HEK293 (cell line): ENCODE results near the gene ITGB1BP2.

Experiments
- GFI1B ChIP-seq: fragments of 450-650 bp; formaldehyde crosslinking; IDR thresholded peaks from 2 replicates; pipeline ENCODE4 v1.5.1; 2016; ENCODE audit warnings: missing biosample characterization, missing genetic modification characterization
- GLI4 ChIP-seq: fragments of 450-650 bp; formaldehyde crosslinking; IDR thresholded peaks from 2 replicates; pipeline ENCODE4 v1.5.1; 2016; ENCODE audit warnings: missing biosample characterization, missing genetic modification characterization
- KLF9 ChIP-seq: fragments of 450-650 bp; formaldehyde crosslinking; IDR thresholded peaks from 2 replicates; pipeline ENCODE4 v1.5.1; 2016; ENCODE audit warnings: missing biosample characterization, missing genetic modification characterization, low read depth
- SCRT2 ChIP-seq: fragments of 450-650 bp; formaldehyde crosslinking; IDR thresholded peaks from 2 replicates; pipeline ENCODE4 v1.5.1; 2016; ENCODE audit warnings: missing biosample characterization, missing genetic modification characterization
- TCF7L2 ChIP-seq: IDR thresholded peaks from 2 replicates; pipeline ENCODE4 v1.6.1; 2011; ENCODE audit warnings: low read depth, mild to moderate bottlenecking, inconsistent platforms, low read length, moderate library complexity, borderline replicate concordance
- ZBTB21 ChIP-seq: fragments of 450-650 bp; formaldehyde crosslinking; IDR thresholded peaks from 2 replicates; pipeline ENCODE4 v1.5.1; 2017; ENCODE audit warnings: missing biosample characterization, missing genetic modification characterization
- ZBTB7A ChIP-seq: fragments of 450-650 bp; formaldehyde crosslinking; IDR thresholded peaks from 2 replicates; pipeline ENCODE4 v1.5.1; 2016; ENCODE audit warnings: low read depth, missing biosample characterization, missing genetic modification characterization
- ZNF10 ChIP-seq: fragments of 450-650 bp; formaldehyde crosslinking; IDR thresholded peaks from 2 replicates; pipeline ENCODE4 v1.5.1; 2017; ENCODE audit warnings: missing biosample characterization, missing genetic modification characterization
- ZNF112 ChIP-seq: fragments of 450-650 bp; formaldehyde crosslinking; IDR thresholded peaks from 2 replicates; pipeline ENCODE4 v1.5.0; 2017; ENCODE audit warnings: missing biosample characterization, missing genetic modification characterization
- ZNF114 ChIP-seq: fragments of 450-650 bp; formaldehyde crosslinking; IDR thresholded peaks from 2 replicates; pipeline ENCODE4 v1.5.0; 2017; ENCODE audit warnings: missing biosample characterization, missing genetic modification characterization
- ZNF391 ChIP-seq: fragments of 450-650 bp; formaldehyde crosslinking; IDR thresholded peaks from 2 replicates; pipeline ENCODE4 v1.5.1; 2016; ENCODE audit warnings: low read depth, missing biosample characterization, missing genetic modification characterization, borderline replicate concordance
- ZNF394 ChIP-seq: fragments of 450-650 bp; formaldehyde crosslinking; IDR thresholded peaks from 2 replicates; pipeline ENCODE4 v1.5.1; 2016; ENCODE audit warnings: missing biosample characterization, missing genetic modification characterization, mild to moderate bottlenecking, moderate library complexity, borderline replicate concordance
- ZNF426 ChIP-seq: fragments of 450-650 bp; formaldehyde crosslinking; IDR thresholded peaks from 2 replicates; pipeline ENCODE4 v1.5.1; 2017; ENCODE audit warnings: missing biosample characterization, missing genetic modification characterization, mild to moderate bottlenecking, inconsistent platforms, moderate library complexity
- ZNF529 ChIP-seq: fragments of 450-650 bp; formaldehyde crosslinking; IDR thresholded peaks from 2 replicates; pipeline ENCODE4 v1.5.1; 2017; ENCODE audit warnings: missing genetic modification characterization, missing biosample characterization; ENCODE audit not compliant: insufficient replicate concordance
- ZNF560 ChIP-seq: fragments of 450-650 bp; formaldehyde crosslinking; IDR thresholded peaks from 2 replicates; pipeline ENCODE4 v1.5.1; 2017; ENCODE audit warnings: missing biosample characterization, missing genetic modification characterization, borderline replicate concordance
- ZNF610 ChIP-seq: fragments of 450-650 bp; formaldehyde crosslinking; IDR thresholded peaks from 2 replicates; pipeline ENCODE4 v1.5.1; 2016; ENCODE audit warnings: missing biosample characterization, missing genetic modification characterization, borderline replicate concordance
- ZNF670 ChIP-seq: fragments of 450-650 bp; formaldehyde crosslinking; IDR thresholded peaks from 2 replicates; pipeline ENCODE4 v1.5.1; 2016; ENCODE audit warnings: missing biosample characterization, missing genetic modification characterization, low read depth
- ZNF776 ChIP-seq: fragments of 450-650 bp; formaldehyde crosslinking; IDR thresholded peaks from 2 replicates; pipeline ENCODE4 v1.5.0; 2017; ENCODE audit warnings: missing biosample characterization, missing genetic modification characterization, borderline replicate concordance
- ZSCAN16 ChIP-seq: fragments of 450-650 bp; formaldehyde crosslinking; IDR thresholded peaks from 2 replicates; pipeline ENCODE4 v1.5.1; 2016; ENCODE audit warnings: missing biosample characterization, missing genetic modification characterization
- TF ChIP-seq, protein P1 (sequence below): fragments of 450-650 bp; formaldehyde crosslinking; IDR thresholded peaks from 2 replicates; pipeline ENCODE4 v1.5.1; 2016; ENCODE audit warnings: missing biosample characterization, missing genetic modification characterization
- TF ChIP-seq, protein P2 (sequence below): fragments of 450-650 bp; formaldehyde crosslinking; IDR thresholded peaks from 2 replicates; pipeline ENCODE4; 2016; ENCODE audit warnings: missing biosample characterization, missing genetic modification characterization
- TF ChIP-seq, protein P3 (sequence below): fragments of 450-650 bp; formaldehyde crosslinking; IDR thresholded peaks from 2 replicates; pipeline ENCODE4 v1.5.1; 2016; ENCODE audit warnings: missing biosample characterization, missing genetic modification characterization
- TF ChIP-seq, protein P4 (sequence below): fragments of 450-650 bp; formaldehyde crosslinking; IDR thresholded peaks from 2 replicates; pipeline ENCODE4 v1.5.1; 2017; ENCODE audit warnings: missing biosample characterization, mild to moderate bottlenecking, missing genetic modification characterization, moderate library complexity
- TF ChIP-seq, protein P5 (sequence below): fragments of 450-650 bp; formaldehyde crosslinking; IDR thresholded peaks from 2 replicates; pipeline ENCODE4 v1.5.1; 2016; ENCODE audit warnings: missing biosample characterization, missing genetic modification characterization, borderline replicate concordance
- TF ChIP-seq, protein P6 (sequence below): fragments of 450-650 bp; formaldehyde crosslinking; IDR thresholded peaks from 2 replicates; pipeline ENCODE4 v1.5.0; 2017; ENCODE audit warnings: missing biosample characterization, missing genetic modification characterization, borderline replicate concordance
- TF ChIP-seq, protein P7 (sequence below): fragments of 450-650 bp; formaldehyde crosslinking; IDR thresholded peaks from 2 replicates; pipeline ENCODE4 v1.5.1; 2016; ENCODE audit warnings: missing biosample characterization, missing genetic modification characterization

The ITGB1BP2 gene

DNA sequence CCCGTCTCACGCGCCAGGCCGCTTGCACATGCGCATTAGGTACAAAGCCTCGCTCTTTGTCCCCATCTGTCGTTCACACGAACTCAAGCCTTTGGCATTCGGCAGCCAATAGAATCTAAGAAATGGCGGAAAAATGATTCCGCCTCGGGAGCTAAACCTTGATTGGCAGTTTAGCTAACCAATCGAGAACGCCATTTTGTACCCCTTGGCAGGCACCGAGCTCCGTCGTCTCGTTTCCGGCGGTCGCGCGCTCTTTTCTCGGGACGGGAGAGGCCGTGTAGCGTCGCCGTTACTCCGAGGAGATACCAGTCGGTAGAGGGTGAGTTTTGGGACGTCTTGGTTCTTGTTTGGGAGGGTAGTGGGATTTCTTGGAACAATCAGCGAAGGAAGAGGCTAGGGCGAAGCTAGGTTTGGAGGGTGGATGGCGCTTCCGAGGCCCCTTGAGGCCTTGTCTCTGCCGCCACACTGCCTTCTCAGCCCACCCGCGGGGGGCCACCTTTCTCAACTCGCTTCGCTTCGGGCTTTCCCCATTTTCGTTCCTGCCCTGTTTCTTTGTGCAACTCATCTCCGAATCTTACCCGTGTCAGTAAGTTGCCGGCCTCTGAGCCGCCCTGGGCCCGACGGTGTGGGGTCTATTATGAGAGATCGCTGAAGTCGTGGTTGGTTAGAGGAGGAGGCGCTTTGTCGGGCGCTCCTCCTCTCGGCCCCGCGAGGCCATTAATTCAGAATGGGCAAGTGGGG lies 18.0 kb upstream of the ITGB1BP2 start, which contains the start of gene NONO (continued):
- TF ChIP-seq ZNF670 (tag by site-specific recombination) (no peak), SCRT2 (tag by site-specific recombination) (no peak), ZBTB7A (tag by site-specific recombination) (no peak), ZNF114 (no peak), ZNF10 (tag by site-specific recombination) (no peak), ZNF112 (tag by site-specific recombination) (no peak), ZNF391 (tag by site-specific recombination) (0 out of 2 replicates have a peak, but pooled peaks have one; percentile 55), GFI1B (no peak), ZNF560 (no peak), KLF9 (tag by site-specific recombination) (no peak), ZBTB21 (tag by site-specific recombination) (no peak), TCF7L2 (no peak), ZNF394 (no peak; the same call in 1 of the 2 replicates), ZNF610 (tag by site-specific recombination) (no peak), ZNF426 (tag by site-specific recombination) (no peak), ZSCAN16 (tag by site-specific recombination) (no peak), ZNF776 (no peak), ZNF529 (tag by site-specific recombination) (no peak), GLI4 (tag by site-specific recombination) (no peak)
- TF ChIP-seq, protein P1, sequence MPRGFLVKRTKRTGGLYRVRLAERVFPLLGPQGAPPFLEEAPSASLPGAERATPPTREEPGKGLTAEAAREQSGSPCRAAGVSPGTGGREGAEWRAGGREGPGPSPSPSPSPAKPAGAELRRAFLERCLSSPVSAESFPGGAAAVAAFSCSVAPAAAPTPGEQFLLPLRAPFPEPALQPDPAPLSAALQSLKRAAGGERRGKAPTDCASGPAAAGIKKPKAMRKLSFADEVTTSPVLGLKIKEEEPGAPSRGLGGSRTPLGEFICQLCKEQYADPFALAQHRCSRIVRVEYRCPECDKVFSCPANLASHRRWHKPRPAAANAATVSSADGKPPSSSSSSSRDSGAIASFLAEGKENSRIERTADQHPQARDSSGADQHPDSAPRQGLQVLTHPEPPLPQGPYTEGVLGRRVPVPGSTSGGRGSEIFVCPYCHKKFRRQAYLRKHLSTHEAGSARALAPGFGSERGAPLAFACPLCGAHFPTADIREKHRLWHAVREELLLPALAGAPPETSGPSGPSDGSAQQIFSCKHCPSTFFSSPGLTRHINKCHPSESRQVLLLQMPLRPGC (tag by site-specific recombination) = 0 out of 2 replicates have a peak, but pooled peaks have one; percentile 49
- TF ChIP-seq, protein P2, sequence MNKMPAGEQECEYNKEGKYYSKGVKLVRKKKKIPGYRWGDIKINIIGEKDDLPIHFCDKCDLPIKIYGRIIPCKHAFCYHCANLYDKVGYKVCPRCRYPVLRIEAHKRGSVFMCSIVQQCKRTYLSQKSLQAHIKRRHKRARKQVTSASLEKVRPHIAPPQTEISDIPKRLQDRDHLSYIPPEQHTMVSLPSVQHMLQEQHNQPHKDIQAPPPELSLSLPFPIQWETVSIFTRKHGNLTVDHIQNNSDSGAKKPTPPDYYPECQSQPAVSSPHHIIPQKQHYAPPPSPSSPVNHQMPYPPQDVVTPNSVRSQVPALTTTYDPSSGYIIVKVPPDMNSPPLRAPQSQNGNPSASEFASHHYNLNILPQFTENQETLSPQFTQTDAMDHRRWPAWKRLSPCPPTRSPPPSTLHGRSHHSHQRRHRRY = no peak
- TF ChIP-seq, protein P3, sequence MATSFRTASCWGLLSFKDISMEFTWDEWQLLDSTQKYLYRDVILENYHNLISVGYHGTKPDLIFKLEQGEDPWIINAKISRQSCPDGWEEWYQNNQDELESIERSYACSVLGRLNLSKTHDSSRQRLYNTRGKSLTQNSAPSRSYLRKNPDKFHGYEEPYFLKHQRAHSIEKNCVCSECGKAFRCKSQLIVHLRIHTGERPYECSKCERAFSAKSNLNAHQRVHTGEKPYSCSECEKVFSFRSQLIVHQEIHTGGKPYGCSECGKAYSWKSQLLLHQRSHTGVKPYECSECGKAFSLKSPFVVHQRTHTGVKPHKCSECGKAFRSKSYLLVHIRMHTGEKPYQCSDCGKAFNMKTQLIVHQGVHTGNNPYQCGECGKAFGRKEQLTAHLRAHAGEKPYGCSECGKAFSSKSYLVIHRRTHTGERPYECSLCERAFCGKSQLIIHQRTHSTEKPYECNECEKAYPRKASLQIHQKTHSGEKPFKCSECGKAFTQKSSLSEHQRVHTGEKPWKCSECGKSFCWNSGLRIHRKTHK (tag by site-specific recombination) = no peak
- TF ChIP-seq, protein P4, sequence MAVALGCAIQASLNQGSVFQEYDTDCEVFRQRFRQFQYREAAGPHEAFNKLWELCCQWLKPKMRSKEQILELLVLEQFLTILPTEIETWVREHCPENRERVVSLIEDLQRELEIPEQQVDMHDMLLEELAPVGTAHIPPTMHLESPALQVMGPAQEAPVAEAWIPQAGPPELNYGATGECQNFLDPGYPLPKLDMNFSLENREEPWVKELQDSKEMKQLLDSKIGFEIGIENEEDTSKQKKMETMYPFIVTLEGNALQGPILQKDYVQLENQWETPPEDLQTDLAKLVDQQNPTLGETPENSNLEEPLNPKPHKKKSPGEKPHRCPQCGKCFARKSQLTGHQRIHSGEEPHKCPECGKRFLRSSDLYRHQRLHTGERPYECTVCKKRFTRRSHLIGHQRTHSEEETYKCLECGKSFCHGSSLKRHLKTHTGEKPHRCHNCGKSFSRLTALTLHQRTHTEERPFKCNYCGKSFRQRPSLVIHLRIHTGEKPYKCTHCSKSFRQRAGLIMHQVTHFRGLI (tag by site-specific recombination) = no peak
- TF ChIP-seq, protein P5, sequence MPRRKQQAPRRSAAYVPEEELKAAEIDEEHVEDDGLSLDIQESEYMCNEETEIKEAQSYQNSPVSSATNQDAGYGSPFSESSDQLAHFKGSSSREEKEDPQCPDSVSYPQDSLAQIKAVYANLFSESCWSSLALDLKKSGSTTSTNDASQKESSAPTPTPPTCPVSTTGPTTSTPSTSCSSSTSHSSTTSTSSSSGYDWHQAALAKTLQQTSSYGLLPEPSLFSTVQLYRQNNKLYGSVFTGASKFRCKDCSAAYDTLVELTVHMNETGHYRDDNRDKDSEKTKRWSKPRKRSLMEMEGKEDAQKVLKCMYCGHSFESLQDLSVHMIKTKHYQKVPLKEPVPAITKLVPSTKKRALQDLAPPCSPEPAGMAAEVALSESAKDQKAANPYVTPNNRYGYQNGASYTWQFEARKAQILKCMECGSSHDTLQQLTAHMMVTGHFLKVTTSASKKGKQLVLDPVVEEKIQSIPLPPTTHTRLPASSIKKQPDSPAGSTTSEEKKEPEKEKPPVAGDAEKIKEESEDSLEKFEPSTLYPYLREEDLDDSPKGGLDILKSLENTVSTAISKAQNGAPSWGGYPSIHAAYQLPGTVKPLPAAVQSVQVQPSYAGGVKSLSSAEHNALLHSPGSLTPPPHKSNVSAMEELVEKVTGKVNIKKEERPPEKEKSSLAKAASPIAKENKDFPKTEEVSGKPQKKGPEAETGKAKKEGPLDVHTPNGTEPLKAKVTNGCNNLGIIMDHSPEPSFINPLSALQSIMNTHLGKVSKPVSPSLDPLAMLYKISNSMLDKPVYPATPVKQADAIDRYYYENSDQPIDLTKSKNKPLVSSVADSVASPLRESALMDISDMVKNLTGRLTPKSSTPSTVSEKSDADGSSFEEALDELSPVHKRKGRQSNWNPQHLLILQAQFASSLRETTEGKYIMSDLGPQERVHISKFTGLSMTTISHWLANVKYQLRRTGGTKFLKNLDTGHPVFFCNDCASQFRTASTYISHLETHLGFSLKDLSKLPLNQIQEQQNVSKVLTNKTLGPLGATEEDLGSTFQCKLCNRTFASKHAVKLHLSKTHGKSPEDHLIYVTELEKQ (tag by site-specific recombination) = no peak
- TF ChIP-seq, protein P6, sequence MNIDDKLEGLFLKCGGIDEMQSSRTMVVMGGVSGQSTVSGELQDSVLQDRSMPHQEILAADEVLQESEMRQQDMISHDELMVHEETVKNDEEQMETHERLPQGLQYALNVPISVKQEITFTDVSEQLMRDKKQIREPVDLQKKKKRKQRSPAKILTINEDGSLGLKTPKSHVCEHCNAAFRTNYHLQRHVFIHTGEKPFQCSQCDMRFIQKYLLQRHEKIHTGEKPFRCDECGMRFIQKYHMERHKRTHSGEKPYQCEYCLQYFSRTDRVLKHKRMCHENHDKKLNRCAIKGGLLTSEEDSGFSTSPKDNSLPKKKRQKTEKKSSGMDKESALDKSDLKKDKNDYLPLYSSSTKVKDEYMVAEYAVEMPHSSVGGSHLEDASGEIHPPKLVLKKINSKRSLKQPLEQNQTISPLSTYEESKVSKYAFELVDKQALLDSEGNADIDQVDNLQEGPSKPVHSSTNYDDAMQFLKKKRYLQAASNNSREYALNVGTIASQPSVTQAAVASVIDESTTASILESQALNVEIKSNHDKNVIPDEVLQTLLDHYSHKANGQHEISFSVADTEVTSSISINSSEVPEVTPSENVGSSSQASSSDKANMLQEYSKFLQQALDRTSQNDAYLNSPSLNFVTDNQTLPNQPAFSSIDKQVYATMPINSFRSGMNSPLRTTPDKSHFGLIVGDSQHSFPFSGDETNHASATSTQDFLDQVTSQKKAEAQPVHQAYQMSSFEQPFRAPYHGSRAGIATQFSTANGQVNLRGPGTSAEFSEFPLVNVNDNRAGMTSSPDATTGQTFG (tag by site-specific recombination) = no peak
- TF ChIP-seq, protein P7, sequence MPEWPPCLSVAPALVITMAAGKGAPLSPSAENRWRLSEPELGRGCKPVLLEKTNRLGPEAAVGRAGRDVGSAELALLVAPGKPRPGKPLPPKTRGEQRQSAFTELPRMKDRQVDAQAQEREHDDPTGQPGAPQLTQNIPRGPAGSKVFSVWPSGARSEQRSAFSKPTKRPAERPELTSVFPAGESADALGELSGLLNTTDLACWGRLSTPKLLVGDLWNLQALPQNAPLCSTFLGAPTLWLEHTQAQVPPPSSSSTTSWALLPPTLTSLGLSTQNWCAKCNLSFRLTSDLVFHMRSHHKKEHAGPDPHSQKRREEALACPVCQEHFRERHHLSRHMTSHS = no peak
